Islet of Langerhans (tissue), 1 donor: ENCODE measurements around the gene CACNA1D.
"Not testable (repeated sequence)": the region's sequence is repeated elsewhere in the genome, so short reads cannot be mapped to it uniquely, and the experiment has no call there.

ENCODE experiments used
- FAIRE-seq: peaks from one replicate; lab custom pipeline; 2011; peaks lifted over from hg19 to GRCh38; lab: Jason Lieb, UNC

Gene CACNA1D

GRCh38 chr3:53493963-53494791 is at the start of gene CACNA1D:
TSS of gene CACNA1D (plus strand) at chr3:53494611. CDS start at chr3:53495167, 556 bp downstream.
- FAIRE-seq = no peak

DNA sequence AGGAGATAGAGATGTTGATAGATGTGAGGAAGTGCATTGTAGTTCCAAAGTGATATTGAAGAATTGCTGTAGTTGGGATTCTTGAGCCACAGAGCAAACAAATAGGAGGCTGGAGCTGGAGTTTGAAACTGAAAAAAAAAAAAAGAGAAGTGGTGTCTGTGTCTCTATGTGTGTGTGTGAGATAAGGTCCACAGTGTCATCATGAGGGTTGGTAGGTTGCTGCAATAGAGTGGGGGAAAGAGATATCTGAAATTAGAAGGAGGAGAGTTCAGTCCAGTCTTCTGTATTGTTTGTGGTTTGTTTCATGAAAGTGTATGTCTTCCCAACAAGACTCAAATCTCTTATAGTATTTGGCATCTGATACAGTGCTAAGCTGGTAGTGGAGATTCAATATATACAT is 37.3 kb upstream of the CACNA1D start:
- no peak for FAIRE-seq

GRCh38 chr3:53460326-53460725 is 34.1 kb upstream of the CACNA1D start:
- FAIRE-seq = no peak

GRCh38 chr3:53464424-53464823 is 30.0 kb upstream of the CACNA1D start:
- FAIRE-seq = peak; percentile 76

DNA sequence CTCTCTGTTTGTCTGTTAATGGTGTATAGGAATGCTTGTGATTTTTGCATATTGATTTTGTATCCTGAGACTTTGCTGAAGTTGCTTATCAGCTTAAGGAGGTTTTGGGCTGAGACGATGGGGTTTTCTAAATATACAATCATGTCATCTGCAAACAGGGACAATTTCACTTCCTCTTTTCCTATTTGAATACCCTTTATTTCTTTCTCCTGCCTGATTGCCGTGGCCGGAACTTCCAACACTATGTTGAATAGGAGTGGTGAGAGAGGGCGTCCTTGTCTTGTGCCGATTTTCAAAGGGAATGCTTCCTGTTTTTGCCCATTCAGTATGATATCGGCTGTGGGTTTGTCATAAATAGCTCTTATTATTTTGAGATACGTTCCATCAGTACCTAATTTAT is 24.7 kb upstream of the CACNA1D start:
- not testable (repeated sequence) for FAIRE-seq

GRCh38 chr3:53473422-53473821 is 21.0 kb upstream of the CACNA1D start:
- FAIRE-seq = no peak

GRCh38 chr3:53476372-53476771 is 18.0 kb upstream of the CACNA1D start:
- FAIRE-seq = not testable (repeated sequence)

GRCh38 chr3:53477689-53478088 is 16.7 kb upstream of the CACNA1D start:
- not testable (repeated sequence) for FAIRE-seq

GRCh38 chr3:53478166-53478830 is 16.1 kb upstream of the CACNA1D start:
- FAIRE-seq = peak; percentile 92

DNA sequence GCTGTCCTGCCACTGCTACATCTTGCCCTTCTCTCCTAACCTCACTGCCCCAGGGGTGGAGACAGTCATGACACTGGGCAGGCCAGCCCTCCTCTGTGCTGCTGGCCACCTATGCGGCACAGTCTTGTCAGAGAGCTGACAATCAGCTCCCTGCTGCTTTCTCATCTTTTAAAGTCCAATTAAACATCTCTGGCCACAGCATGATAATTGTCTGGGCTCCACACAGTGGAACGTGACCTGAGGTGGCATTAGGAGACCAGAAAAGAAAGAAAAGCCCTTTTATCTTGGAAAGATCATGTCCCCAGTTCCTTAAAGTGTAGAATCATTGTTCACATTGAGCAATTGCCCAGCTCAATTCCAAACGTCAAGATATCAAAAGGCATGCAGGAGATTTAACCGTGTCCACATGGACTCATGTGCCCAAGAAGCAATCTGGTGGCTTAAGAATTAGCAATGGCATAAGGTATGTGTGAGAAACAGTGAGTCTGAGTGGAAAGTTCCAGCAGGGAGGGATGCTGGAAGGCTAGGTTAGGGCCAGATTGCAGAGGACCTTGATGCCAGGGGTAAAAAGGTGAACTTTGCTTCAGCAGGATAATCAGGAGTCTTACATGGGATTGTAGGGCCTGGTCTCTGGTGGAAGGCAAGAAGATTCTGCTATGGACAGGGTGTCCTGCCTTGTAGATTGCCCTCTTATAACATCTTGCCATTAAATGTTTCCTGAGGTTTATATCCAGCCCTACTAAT is 15.3 kb upstream of the CACNA1D start:
- FAIRE-seq = no peak

GRCh38 chr3:53482227-53482626 is 12.2 kb upstream of the CACNA1D start:
- FAIRE-seq = no peak

- no peak for FAIRE-seq
Measured at GRCh38 chr3:53483821-53484220, 10.6 kb upstream of the CACNA1D start.

- FAIRE-seq = peak; percentile 45
Measured at GRCh38 chr3:53484984-53485383, 9.4 kb upstream of the CACNA1D start.

DNA sequence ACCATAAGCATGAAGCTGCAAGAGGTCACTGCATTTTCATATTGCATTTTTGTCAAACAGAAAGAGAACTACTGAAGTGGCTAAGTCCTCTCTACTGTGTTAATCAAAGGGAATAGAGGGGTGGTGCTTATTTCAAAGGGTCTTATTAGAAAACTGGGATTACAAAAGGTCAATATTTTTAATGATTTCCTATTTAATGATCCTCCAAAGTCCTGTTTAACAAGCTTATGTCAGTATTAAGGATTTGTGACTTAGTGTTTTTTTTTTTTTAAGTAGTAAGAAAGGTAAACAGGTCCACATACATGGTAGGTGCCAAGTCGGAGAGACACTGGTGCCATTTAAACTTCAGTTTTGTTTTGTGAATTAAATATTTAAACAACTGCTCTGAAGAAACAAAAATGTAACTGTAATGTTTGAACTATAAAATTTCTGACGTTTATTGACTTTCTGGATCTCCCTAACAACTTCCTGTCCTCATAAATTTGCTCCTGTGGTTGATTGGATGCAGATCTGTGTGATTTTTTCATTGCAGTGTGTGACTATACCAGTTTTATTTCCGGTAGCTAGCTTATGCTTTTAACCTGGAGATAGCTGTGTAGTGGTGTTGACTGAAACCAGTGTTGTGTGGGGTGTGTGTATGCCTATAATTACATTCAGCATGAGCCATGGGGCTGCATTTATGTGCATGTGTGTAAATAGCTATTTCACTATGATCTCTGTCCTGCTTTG is 8.6 kb upstream of the CACNA1D start:
- FAIRE-seq = peak; percentile 97

DNA sequence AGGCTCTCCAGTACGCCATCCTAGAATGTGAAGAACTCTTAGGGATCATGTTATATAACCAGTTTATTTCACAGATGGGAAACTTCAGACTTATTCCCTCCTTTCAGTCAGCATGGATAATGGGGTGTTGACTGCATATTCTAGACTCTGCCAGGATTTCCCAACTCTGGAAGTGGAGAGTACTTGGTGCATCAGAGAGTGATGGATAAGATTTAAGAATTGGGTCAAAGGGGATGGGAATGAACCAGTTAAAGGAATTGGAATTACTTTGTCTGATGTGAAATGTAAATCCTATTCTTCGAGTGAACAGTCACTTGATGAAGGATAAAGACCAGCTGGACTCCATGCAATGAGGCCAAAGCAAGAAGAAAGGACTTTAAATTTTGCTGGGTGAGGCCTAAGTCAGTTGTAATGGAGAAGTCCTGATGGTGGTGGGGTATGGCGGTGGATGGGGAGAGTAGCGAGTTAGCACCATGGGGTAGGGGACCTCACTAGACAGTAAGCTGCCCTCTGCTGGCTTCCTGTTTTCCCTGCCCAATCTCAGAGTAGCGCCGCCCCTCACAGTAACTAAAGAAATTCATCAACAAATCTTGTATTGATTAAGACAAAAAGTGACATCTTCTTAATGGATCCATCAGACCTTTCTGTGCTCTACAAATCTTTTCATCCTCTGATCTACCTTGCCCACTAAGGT is 7.3 kb upstream of the CACNA1D start:
- no peak for FAIRE-seq

DNA sequence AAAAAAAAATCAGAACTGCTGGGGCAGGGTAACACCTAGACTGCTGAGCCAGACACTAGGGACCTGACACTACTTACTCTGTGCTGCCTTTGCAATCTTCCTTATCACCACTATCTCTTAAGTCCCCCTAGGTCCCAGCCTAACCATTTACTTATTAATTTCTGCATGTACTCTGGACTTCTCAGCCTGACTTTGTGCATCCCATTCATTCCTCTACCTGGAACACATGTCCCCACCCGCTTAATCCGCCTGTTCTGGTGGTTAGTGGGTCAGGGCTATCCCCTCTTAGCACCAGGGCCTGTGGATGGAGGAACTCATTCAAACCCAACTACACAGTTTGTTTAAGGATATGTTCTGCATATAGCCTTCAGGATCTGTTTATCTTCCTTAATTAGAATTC is 5.0 kb upstream of the CACNA1D start:
- no peak for FAIRE-seq

DNA sequence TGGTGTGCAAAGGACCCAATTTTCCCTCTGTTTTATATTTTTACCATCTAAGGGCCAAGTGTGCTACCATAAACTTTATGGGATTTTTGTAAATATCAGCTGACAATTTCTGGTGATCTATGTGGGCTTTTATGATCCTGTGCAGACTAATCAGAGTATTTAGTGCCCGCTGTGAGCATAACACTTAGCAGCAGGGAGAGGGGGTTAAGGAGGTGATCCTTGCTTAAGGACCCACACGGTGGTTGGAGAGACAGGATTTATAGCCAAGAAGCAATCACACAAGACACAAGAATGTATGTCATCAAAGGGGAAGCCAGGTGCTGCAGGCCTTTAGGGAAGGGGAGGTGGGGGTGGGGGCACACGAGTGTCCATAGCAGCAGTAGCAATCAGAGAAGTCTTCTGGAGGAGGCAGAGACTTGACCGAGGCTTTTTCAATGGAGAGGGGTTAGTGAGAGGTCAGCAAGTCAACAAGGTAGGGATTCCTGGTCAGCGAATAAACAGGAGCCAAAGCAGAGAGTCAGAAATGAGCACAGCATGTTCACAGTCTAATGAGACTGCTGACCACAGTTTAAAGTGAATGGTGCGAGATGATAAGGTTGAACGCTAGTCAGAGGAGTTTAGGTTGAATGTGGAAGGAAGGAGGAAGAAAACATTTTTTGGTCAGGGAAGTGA is 4.5 kb upstream of the CACNA1D start:
- peak; percentile 27 for FAIRE-seq

GRCh38 chr3:53490459-53490968 is 3.9 kb upstream of the CACNA1D start:
- peak; percentile 17 for FAIRE-seq

DNA sequence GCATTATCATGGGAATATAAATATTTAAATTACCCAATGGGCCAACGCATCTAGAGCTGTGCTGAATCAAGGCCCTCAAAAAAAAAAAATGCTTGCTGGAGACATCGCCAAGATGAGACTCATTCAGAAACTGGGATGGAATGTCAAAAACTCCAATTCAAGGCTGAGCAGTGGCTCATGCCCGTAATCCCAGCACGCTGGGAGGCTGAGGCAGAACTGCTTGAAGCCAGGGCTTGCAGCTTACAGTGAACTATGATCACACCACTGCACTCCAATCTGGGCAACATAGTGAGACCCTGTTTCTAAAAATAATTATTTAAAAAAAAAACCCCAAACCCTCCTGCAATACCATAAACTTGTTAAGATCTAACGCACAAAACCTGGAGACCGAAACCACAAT is 3.1 kb upstream of the CACNA1D start:
- no peak for FAIRE-seq

GRCh38 chr3:53493595-53493962 is 832 bp upstream of the CACNA1D start:
- FAIRE-seq = no peak

DNA sequence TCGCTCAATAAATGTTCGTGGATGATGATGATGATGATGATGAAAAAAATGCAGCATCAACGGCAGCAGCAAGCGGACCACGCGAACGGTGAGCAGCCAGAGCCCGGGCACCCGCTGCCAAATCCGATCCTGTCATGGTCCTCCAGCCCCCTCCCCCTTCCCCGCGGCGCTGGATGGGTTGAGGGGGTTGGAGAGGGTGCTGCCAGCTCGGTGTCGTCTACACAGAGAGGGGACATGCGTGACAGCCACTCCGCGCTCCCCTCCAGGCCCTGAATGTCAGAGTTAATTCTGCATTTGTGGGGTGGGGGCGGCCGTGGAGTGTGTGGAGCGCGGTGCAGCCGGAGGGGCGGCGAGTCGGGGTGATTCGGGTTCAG is 722 bp downstream of the CACNA1D start:
- no peak for FAIRE-seq
